Hepatocyte (in vitro differentiated cells): ENCODE measurements around the gene HPCAL1. TPM values are rescaled to one million over a fixed set of nuclear protein-coding genes. Genes with fewer than 3 reads are reported as not detected.
A peak's percentile ranks its signal among the peaks of the same experiment; 100 is the strongest.

ENCODE experiments used
- DNase-seq: peaks from one replicate; pipeline ENCODE4 v3.0.0-alpha.2; 2016; ENCODE audit warnings: low spot score
- H2AFZ ChIP-seq: fragments of 200-600 bp; sonication (generic); 2 replicates; pipeline ENCODE4 v1.6.0; 2016; ENCODE audit warnings: antibody characterized with exemption, mild to moderate bottlenecking
- H3K27ac ChIP-seq: fragments of 200-600 bp; sonication (generic); 2 replicates; pipeline ENCODE4 v1.5.1; 2016; ENCODE audit warnings: mild to moderate bottlenecking
- H3K27me3 ChIP-seq: fragments of 200-600 bp; sonication (generic); 2 replicates; pipeline ENCODE4 v1.6.1; 2016
- H3K36me3 ChIP-seq: fragments of 200-600 bp; sonication (generic); replicated peaks from 2 replicates; pipeline ENCODE4 v1.5.1; 2016; ENCODE audit warnings: low read depth; ENCODE audit not compliant: insufficient read depth
- H3K4me1 ChIP-seq: fragments of 200-600 bp; sonication (generic); 2 replicates; pipeline ENCODE4 v1.5.1; 2016; ENCODE audit warnings: mild to moderate bottlenecking, moderate library complexity; ENCODE audit not compliant: insufficient read depth
- H3K4me2 ChIP-seq: fragments of 200-600 bp; sonication (generic); 2 replicates; pipeline ENCODE4 v1.6.0; 2016
- H3K4me3 ChIP-seq: fragments of 200-600 bp; sonication (generic); 2 replicates; pipeline ENCODE4 v1.5.1; 2016; ENCODE audit warnings: mild to moderate bottlenecking
- H3K79me2 ChIP-seq: fragments of 200-600 bp; sonication (generic); 2 replicates; pipeline ENCODE4 v1.6.0; 2017; ENCODE audit warnings: mild to moderate bottlenecking
- H3K9me2 ChIP-seq: fragments of 200-600 bp; sonication (generic); replicated peaks from 2 replicates; pipeline ENCODE4 v1.6.0; 2017; ENCODE audit warnings: mild to moderate bottlenecking; ENCODE audit not compliant: insufficient read depth
- H3K9me3 ChIP-seq: fragments of 200-600 bp; sonication (generic); 2 replicates; pipeline ENCODE4 v1.5.1; 2016; ENCODE audit warnings: low read depth, mild to moderate bottlenecking
- H4K20me1 ChIP-seq: fragments of 200-600 bp; sonication (generic); 2 replicates; pipeline ENCODE4 v1.6.0; 2016; ENCODE audit warnings: mild to moderate bottlenecking; ENCODE audit not compliant: insufficient read depth, poor library complexity, severe bottlenecking
- CTCF ChIP-seq: fragments of 200-600 bp; sonication (generic); IDR thresholded peaks from 2 replicates; pipeline ENCODE4 v1.5.1; 2016; ENCODE audit warnings: antibody characterized with exemption, mild to moderate bottlenecking; ENCODE audit not compliant: poor library complexity
- EZH2 ChIP-seq: fragments of 200-600 bp; sonication (generic); IDR thresholded peaks from 2 replicates; pipeline ENCODE4 v1.6.1; 2016; ENCODE audit warnings: antibody characterized with exemption, mild to moderate bottlenecking, borderline replicate concordance
- EZH2phosphoT487 ChIP-seq: fragments of 200-600 bp; sonication (generic); IDR thresholded peaks from one replicate; pipeline ENCODE4 v1.6.1; 2018; ENCODE audit warnings: antibody characterized with exemption, mild to moderate bottlenecking, low read depth, moderate library complexity; ENCODE audit not compliant: unreplicated experiment, severe bottlenecking
- WGBS: methylation state at CpG from one replicate; pipeline ENCODE4 v1.1.6; 2016; ENCODE audit warnings: low lambda C conversion rate; ENCODE audit errors: missing lambda C conversion rate; 5-methylcytosine and 5-hydroxymethylcytosine counted together
- polyA plus RNA-seq: library from polyadenylated mRNA; unstranded; fragments of >200 nt; fragmentation: Nextera tagmentation; extraction: Ambion mirVana; gene quantifications from 2 replicates; pipeline ENCODE4 v1.2.1, GENCODE V29; 2016
- total RNA-seq: library from RNA; depleted of rRNA; stranded (reverse); fragments of >200 nt; gene quantifications from 2 replicates; pipeline ENCODE4 v1.2.3, GENCODE V29; 2014

HPCAL1 gene
- total and polyA plus RNA-seq, 2 experiments from 2014 or later = 22.5 to 39.1 TPM

GRCh38 chr2:10365412-10365811 is 62.7 kb downstream of the HPCAL1 start:
- Histone ChIP-seq H3K79me2 (peaks cover 31% of the 10 kb centered on the region), H3K4me1 (peaks cover 14% of the 10 kb centered on the region), H3K27ac (no peak overlapping the region)

GRCh38 chr2:10366601-10367270 is 64.0 kb downstream of the HPCAL1 start:
- Histone ChIP-seq H3K27me3 (no peaks in the 10 kb centered on the region), H3K79me2 (peaks cover 43% of the 10 kb centered on the region), H3K9me2 (no peaks in the 10 kb centered on the region), H3K4me1 (peaks cover 14% of the 10 kb centered on the region), H3K4me3 (no peak overlapping the region), H2AFZ (no peak overlapping the region), H3K27ac (no peak overlapping the region), H3K36me3 (no peaks in the 10 kb centered on the region), H3K9me3 (no peaks in the 10 kb centered on the region), H3K4me2 (no peak overlapping the region), H4K20me1 (no peaks in the 10 kb centered on the region)
- 84% methylated on average over 15 of the region's 15 CpGs for WGBS
- no peak for TF ChIP-seq EZH2phosphoT487
- no peak for TF ChIP-seq EZH2
- DNase-seq = no peak

More at GRCh38 chr2:10365412-10365811, 62.7 kb downstream of the HPCAL1 start:
- no peak for TF ChIP-seq EZH2
- no peak for TF ChIP-seq EZH2phosphoT487
- no peak for TF ChIP-seq CTCF
- no peaks in the 10 kb centered on the region for H3K9me2 ChIP-seq
- H3K27me3 ChIP-seq = no peaks in the 10 kb centered on the region
- WGBS = 92% methylated on average over 6 of the region's 12 CpGs
- no peaks in the 10 kb centered on the region for H3K9me3 ChIP-seq
- DNase-seq = no peak
- H3K4me3 ChIP-seq = no peak overlapping the region
- H3K4me2 ChIP-seq = no peak overlapping the region
- no peak overlapping the region for H2AFZ ChIP-seq
- no peaks in the 10 kb centered on the region for H3K36me3 ChIP-seq
- H4K20me1 ChIP-seq = no peaks in the 10 kb centered on the region

GRCh38 chr2:10367472-10368439 is 65.1 kb downstream of the HPCAL1 start:
- no peaks in the 10 kb centered on the region for H3K36me3 ChIP-seq
- no peaks in the 10 kb centered on the region for H4K20me1 ChIP-seq
- DNase-seq = no peak
- H3K27ac ChIP-seq = no peak overlapping the region
- H3K9me2 ChIP-seq = no peaks in the 10 kb centered on the region
- H3K4me1 ChIP-seq = peaks cover 14% of the 10 kb centered on the region
- H3K4me3 ChIP-seq = no peak overlapping the region
- no peaks in the 10 kb centered on the region for H3K27me3 ChIP-seq
- H3K9me3 ChIP-seq = no peaks in the 10 kb centered on the region
- TF ChIP-seq CTCF (no peak), EZH2phosphoT487 (no peak), EZH2 (no peak)
- H3K79me2 ChIP-seq = peaks cover 41% of the 10 kb centered on the region
- no peak overlapping the region for H2AFZ ChIP-seq
- H3K4me2 ChIP-seq = peak overlapping the region; percentile 41
- WGBS = 97% methylated on average over 15 of the region's 16 CpGs
